Measurements from ENCODE around the gene TMEM123. TPM values are rescaled to one million over a fixed set of nuclear protein-coding genes. Genes with fewer than 3 reads are reported as not detected.
A peak's percentile ranks its signal among the peaks of the same experiment; 100 is the strongest.

Gene TMEM123
- total RNA-seq, 4 donors from 2014 or later = 282 to 506 (median 336) TPM

GRCh38 chr11:102400603-102401002, 52.0 kb downstream of the TMEM123 start:
- Histone ChIP-seq H3K27ac (peak overlapping the region in 2 of 3 donors; percentile 47 to 84), H3K36me3 (peaks cover 10% of the 10 kb centered on the region in 2 donors), H3K4me3 (replicated peaks in 1 of 3) (no peak overlapping the region), H3K9me3 (no peaks in the 10 kb centered on the region), H3K4me1 (peaks cover 35 to 48% of the 10 kb centered on the region in 2 donors), H3K27me3 (no peaks in the 10 kb centered on the region)
- no peak for DNase-seq
- intact Hi-C loops (cut with DNase I) = no loop called here
- no peak for TF ChIP-seq POLR2A (IDR thresholded peaks at IDR 0.05)
- TF ChIP-seq CTCF (IDR thresholded peaks at IDR 0.05) = no peak
- WGBS, 2 donors = 95 to 96% methylated on average over 5 of the region's 5 CpGs

GRCh38 chr11:102399189-102399588, 53.4 kb downstream of the TMEM123 start:
- H3K4me1 ChIP-seq = peaks cover 36 to 42% of the 10 kb centered on the region in 2 donors
- 30 to 45% methylated on average over 2 of the region's 2 CpGs for WGBS, 2 donors
- no peaks in the 10 kb centered on the region for H3K9me3 ChIP-seq
- H3K27ac ChIP-seq = peak overlapping the region; percentile 61 to 84 (median 79)
- H3K27me3 ChIP-seq = no peaks in the 10 kb centered on the region
- intact Hi-C loops (cut with DNase I) = loop anchor here (10.0 kb wide), 1 partner anchor 54 kb away; the partner anchor contains the start of gene BIRC2
- peak; percentile 83 for DNase-seq
- TF ChIP-seq CTCF (IDR thresholded peaks at IDR 0.05) = no peak
- TF ChIP-seq POLR2A (IDR thresholded peaks at IDR 0.05) = peak in 1 of 2 donors; percentile 33
- H3K36me3 ChIP-seq = peaks cover 10% of the 10 kb centered on the region in 2 donors
- no peak overlapping the region for H3K4me3 ChIP-seq (replicated peaks in 1 of 3)

GRCh38 chr11:102398297-102398696, 54.3 kb downstream of the TMEM123 start:
- no peak for TF ChIP-seq CTCF (IDR thresholded peaks at IDR 0.05)
- TF ChIP-seq POLR2A (IDR thresholded peaks at IDR 0.05) = no peak
- Histone ChIP-seq H3K9me3 (no peaks in the 10 kb centered on the region), H3K27ac (peak overlapping the region; percentile 18 to 84 (median 61)), H3K4me3 (replicated peaks in 1 of 3) (no peak overlapping the region), H3K4me1 (peaks cover 36 to 42% of the 10 kb centered on the region in 2 donors), H3K36me3 (peaks cover 10% of the 10 kb centered on the region in 2 donors), H3K27me3 (no peaks in the 10 kb centered on the region)
- WGBS, 2 donors = 87 to 96% methylated on average over 2 of the region's 2 CpGs
- intact Hi-C loops (cut with DNase I) = loop anchor here (10.0 kb wide), 1 partner anchor 53 kb away; the partner anchor contains the start of gene BIRC2
- DNase-seq = no peak

GRCh38 chr11:102396708-102397563, 55.6 kb downstream of the TMEM123 start:
- WGBS, 2 donors = 51 to 53% methylated on average over 4 of the region's 4 CpGs
- no peak for TF ChIP-seq CTCF (IDR thresholded peaks at IDR 0.05)
- no peak overlapping the region for H3K4me3 ChIP-seq (replicated peaks in 1 of 3)
- DNase-seq = no peak
- intact Hi-C loops (cut with DNase I) = loop anchor here (10.0 kb wide), 1 partner anchor 52 kb away; the partner anchor contains the start of gene BIRC2
- H3K4me1 ChIP-seq = peaks cover 36 to 42% of the 10 kb centered on the region in 2 donors
- no peaks in the 10 kb centered on the region for H3K9me3 ChIP-seq
- no peaks in the 10 kb centered on the region for H3K27me3 ChIP-seq
- peak overlapping the region; percentile 59 to 84 (median 61) for H3K27ac ChIP-seq
- H3K36me3 ChIP-seq = peaks cover 10 to 13% of the 10 kb centered on the region in 2 donors
